Measurements from ENCODE around the gene C6orf120.
A peak's percentile ranks its signal among the peaks of the same experiment; 100 is the strongest.
"Not testable (repeated sequence)": the region's sequence is repeated elsewhere in the genome, so short reads cannot be mapped to it uniquely, and the experiment has no call there.

Gene C6orf120

DNA sequence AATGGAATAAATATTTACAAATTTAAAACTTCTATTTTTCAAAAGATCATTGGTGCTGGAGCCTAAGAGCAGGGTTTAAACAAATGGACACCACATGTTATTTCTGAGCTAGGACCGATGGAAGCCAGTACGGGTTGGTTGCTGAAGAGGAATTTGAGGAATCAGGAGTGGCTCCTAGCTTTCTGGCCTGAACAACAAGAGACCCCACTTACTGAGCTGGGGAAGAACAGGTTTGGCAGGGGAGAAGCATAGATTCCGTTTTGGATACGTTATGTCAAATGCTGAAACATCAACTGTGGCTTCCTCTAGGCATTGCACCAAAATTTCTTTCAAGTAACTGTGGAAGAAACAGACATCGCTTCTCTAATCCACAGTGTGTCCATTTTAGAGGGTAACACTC, 6.8 kb upstream of the C6orf120 start:
- no peak for DNase-seq (ENCODE audit: low read depth)
- H3K4me3 ChIP-seq (ENCODE audit: low read depth, low read length): no peak overlapping the region
- TF ChIP-seq CTCF (IDR thresholded peaks at IDR 0.05; ENCODE audit: control insufficient read depth, extremely low read depth, insufficient read depth): no peak

DNA sequence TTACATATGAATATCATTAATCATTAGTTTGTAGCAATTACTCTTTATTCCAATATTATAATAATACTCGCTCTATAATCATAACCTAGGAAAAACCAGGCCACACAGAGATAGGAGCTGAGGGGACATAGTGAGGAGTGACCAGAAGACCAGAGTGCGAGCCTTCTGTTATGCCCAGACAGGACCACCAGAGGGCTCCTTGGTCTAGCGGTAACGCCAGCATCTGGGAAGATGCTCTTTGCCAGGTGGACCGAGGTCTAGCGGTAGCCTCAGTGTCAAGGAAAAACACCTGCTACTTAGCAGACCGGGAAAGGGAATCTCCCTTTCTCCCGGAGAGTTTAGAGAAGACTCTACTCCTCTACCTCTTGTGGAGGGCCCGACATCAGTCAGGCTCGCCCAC, 4.8 kb upstream of the C6orf120 start:
- TF ChIP-seq CTCF (IDR thresholded peaks at IDR 0.05; ENCODE audit: control insufficient read depth, extremely low read depth, insufficient read depth): peak; percentile 26
- DNase-seq (ENCODE audit: low read depth); H3K4me3 ChIP-seq (ENCODE audit: low read depth, low read length): not testable (repeated sequence)

GRCh38 chr6:169700296-169700695, 1.6 kb upstream of the C6orf120 start:
- H3K4me3 ChIP-seq (ENCODE audit: low read depth, low read length): no peak overlapping the region
- TF ChIP-seq CTCF (IDR thresholded peaks at IDR 0.05; ENCODE audit: control insufficient read depth, extremely low read depth, insufficient read depth): no peak
- DNase-seq (ENCODE audit: low read depth): no peak

DNA sequence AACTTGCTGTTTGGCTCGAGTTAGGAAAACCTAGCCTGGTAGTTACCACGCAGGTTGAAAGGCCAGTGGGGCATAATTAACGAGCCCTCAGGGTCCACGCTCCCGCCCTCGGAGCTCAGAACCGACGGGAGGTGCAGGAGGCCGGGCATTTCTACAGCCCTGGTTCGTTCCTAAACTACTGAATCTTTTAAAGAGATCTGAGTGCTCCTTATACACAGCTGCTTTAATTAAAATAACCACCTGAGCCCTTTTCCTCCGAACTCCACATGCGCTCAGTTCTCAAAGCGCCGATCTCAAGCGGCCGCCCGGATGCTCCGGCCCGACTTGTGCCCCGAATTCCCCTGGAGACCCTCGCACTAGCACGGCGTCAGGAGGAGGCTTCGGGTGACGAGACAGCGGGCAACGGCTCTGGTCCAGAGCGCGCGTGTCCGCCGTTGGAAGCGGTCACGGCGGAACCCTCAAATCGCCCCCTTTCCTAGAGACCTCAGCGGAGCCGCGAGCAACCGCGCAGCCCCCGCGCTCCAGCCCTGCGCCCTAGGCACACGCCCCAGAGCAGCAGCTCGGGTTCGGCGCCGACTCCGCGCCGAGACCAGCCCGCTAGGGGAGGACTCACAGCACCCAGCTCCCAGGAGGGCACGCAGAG, 494 bp upstream of the C6orf120 start:
- no peak for TF ChIP-seq CTCF (IDR thresholded peaks at IDR 0.05; ENCODE audit: control insufficient read depth, extremely low read depth, insufficient read depth)
- no peak for DNase-seq (ENCODE audit: low read depth)
- peak overlapping the region; percentile 89 for H3K4me3 ChIP-seq (ENCODE audit: low read depth, low read length)

- H3K4me3 ChIP-seq (ENCODE audit: low read depth, low read length): peak overlapping the region; percentile 89
- no peak for TF ChIP-seq CTCF (IDR thresholded peaks at IDR 0.05; ENCODE audit: control insufficient read depth, extremely low read depth, insufficient read depth)
- no peak for DNase-seq (ENCODE audit: low read depth)
Measured at GRCh38 chr6:169702840-169703246, 917 bp downstream of the C6orf120 start.

DNA sequence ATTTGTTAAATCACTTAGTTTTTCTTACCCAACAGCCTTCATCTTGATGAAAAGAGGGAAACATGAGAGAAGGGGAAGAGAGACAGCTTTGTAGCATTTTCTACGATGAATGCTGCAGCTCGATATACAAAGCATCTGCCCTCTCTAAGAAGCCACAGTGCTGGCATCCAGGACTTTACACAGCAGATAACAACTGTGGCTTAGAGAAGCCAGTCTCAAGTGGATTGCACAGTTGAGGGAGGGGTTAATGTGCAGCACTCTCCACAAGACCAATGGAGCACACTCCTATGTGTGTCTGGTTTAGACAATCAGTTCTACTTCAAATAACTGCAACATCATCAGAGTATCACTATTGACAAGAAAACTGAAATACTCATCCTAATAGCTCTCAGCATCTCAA, 5.8 kb downstream of the C6orf120 start:
- no peak for DNase-seq (ENCODE audit: low read depth)
- TF ChIP-seq CTCF (IDR thresholded peaks at IDR 0.05; ENCODE audit: control insufficient read depth, extremely low read depth, insufficient read depth): no peak
- no peak overlapping the region for H3K4me3 ChIP-seq (ENCODE audit: low read depth, low read length)

GRCh38 chr6:169709293-169709692, 7.4 kb downstream of the C6orf120 start:
- no peak for TF ChIP-seq CTCF (IDR thresholded peaks at IDR 0.05; ENCODE audit: control insufficient read depth, extremely low read depth, insufficient read depth)
- no peak overlapping the region for H3K4me3 ChIP-seq (ENCODE audit: low read depth, low read length)
- no peak for DNase-seq (ENCODE audit: low read depth)

Data from LNCaP clone FGC (cell line).